ENCODE data around the gene GMDS.

- TF ChIP-seq ETV6 (CRISPR knock-in tag; IDR thresholded peaks at IDR 0.05) = no peak
- TF ChIP-seq CTCF (IDR thresholded peaks at IDR 0.05) = no peak
- TF ChIP-seq ATF3 (CRISPR knock-in tag; conservative IDR thresholded peaks at IDR 0.05) = no peak
- TF ChIP-seq AFF4 (CRISPR knock-in tag; IDR thresholded peaks at IDR 0.05; ENCODE audit: borderline replicate concordance) = no peak
Observed at GRCh38 chr6:1815827-1816452, 429.5 kb downstream of the GMDS start.

All from WTC11 (cell line).